GM15510 (cell line): ENCODE results near the gene RPA1.

ENCODE experiments used
- POLR2A ChIP-seq: IDR thresholded peaks from 3 replicates; pipeline ENCODE4 v1.6.1; 2011; ENCODE audit warnings: borderline replicate concordance; ENCODE audit not compliant: insufficient read length; ENCODE audit errors: extremely low read depth

The RPA1 gene

GRCh38 chr17:1829592-1830257, at the start of gene RPA1, which contains the start of gene SMYD4:
Gene RPA1 (plus strand): TSS chr17:1830005. CDS start chr17:1830094, 89 bp downstream.
Gene SMYD4 (minus strand): TSS chr17:1829902. CDS start chr17:1827994, 1,908 bp downstream.
- peak; percentile 91 for TF ChIP-seq POLR2A

GRCh38 chr17:1782171-1782567, 47.6 kb upstream of the RPA1 start:
- no peak for TF ChIP-seq POLR2A

- TF ChIP-seq POLR2A, result no peak
Measured at GRCh38 chr17:1783271-1783670, 46.5 kb upstream of the RPA1 start.

DNA sequence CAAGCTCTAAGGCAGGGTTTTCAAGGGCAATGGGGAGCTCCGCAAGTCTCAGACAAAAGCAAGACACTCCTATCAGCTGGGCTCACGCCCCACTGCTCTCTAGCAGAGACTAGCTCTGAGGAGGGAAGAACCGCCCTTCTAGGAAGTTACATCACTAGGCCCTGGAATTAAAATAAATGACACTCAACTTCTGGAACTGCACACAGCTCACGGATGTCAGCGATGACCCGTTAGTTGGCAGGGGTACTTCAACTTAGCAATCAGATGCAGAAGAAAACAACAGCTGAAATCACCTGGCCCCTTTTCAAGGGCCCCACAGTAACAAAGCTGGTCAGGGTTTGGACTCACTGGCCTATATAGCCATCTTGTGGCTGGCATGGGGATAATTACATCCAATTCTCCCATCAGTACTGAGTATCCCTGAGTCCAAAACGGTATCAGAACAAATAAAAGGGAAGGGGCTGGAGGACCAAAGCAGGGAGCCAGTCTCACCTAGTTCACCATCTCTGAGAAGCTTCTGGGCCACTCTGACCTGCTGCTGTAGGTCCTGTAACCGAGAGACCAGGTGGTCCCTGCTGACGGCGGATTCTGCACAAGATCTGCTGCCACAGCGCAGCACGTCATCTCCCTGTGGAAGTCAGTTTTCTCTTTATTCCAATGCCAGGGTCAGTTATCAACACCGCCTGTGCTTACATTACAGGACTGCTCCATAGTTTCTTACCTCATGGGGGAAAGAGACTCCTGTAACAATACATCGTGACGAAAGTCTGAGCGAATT, 45.8 kb upstream of the RPA1 start:
- TF ChIP-seq POLR2A, result no peak

DNA sequence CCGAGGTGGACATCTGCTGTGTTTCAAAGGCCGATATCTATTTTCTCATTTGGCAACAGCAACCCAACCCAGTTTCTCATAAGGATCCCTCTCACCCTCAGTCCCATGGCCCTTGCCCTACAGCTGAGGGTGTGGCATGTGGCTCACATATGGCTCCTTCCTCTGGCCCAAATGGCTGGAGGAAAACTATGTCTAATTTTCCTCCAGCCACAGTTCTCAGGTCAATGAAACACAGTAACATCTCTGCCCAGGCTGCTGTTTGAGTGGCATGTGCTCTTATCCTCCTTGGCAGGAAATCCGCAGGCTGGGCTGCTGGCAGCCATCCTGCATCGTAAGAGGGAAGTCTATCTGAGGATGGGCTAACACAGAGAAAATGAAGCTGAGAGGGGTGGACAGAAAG, 43.9 kb upstream of the RPA1 start:
- no peak for TF ChIP-seq POLR2A

GRCh38 chr17:1786708-1787107, 43.1 kb upstream of the RPA1 start:
- TF ChIP-seq POLR2A, result no peak

GRCh38 chr17:1787301-1787902, 42.4 kb upstream of the RPA1 start:
- no peak for TF ChIP-seq POLR2A

- no peak for TF ChIP-seq POLR2A
Measured at GRCh38 chr17:1789936-1790335, 39.9 kb upstream of the RPA1 start.

DNA sequence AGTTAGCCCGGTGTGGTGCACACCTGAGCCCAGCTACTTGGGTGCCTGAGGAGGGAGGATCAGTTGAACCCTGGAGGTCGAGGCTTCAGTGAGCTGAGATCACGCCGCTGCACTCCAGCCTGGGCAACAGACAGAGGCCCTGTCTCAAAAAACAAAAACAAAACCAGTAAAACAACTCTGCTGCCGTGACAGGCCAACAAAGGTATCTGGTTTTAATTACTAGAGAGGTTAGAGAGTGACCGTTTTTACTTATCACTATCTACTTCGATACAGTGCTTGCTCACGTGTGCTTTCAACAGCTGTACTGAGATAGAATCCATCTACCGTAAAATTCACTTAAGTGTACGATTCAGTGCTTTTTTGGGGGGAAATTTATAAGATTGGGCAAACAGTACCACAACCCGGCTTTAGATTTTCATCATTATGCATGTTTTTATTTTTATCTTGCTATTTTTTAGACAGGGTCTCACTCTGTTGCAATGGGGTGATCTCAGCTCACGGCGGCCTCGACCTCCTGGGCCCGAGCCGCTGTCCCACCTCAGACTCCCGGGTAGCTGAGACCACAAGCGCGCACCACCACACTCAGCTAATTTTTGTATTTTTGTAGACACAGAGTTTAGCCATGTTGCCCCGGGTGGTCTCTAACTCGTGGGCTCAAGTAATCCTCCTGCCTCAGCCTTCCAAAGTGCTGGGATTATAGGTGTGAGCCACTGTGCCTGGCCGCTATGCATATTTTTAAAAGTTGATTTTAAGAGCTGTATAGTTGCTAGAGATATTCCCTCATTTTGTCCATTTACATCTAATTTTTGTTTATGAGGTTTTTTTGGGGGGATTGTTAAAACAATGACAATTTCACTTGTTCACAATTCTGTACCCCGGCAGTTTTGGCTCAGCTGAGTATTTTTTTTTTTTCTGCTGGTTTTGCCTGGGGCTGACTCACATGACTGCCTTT, 37.0 kb upstream of the RPA1 start:
- no peak for TF ChIP-seq POLR2A

DNA sequence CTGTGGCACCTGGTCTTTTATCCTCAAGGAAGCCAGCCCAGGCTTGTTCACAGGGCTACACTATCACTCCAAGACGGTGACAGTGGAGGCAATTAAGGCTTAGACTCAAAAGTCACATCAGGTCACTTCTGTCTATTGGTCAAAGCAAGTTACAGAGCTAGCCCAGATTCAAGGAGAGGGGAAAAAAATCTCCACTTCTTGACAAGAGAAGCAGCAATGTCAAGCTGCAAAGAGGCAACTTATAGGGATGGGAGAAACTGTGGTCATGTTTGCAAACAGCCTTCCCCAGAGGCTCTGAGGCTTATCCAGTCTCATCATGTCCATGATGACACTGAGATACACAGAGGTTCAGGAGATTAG, 36.4 kb upstream of the RPA1 start:
- TF ChIP-seq POLR2A, result no peak

DNA sequence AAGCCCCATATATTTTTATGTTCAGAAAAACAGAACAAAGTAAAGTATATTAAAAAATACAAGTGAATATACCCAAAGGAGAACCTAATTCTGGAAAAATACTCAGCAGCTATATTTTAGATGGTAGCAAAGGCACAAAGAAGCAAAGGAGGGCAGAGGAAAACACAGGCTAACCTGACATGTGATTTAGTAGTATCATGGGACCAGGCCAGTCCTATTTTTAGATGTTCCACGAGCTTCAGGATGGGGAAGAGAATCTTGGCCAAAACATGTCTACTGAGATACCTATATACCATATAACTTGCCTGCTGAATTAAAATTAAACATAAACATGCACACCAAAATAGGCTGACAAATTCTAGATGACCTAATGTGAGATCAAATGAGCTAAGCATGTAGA, 33.0 kb upstream of the RPA1 start:
- TF ChIP-seq POLR2A, result no peak

DNA sequence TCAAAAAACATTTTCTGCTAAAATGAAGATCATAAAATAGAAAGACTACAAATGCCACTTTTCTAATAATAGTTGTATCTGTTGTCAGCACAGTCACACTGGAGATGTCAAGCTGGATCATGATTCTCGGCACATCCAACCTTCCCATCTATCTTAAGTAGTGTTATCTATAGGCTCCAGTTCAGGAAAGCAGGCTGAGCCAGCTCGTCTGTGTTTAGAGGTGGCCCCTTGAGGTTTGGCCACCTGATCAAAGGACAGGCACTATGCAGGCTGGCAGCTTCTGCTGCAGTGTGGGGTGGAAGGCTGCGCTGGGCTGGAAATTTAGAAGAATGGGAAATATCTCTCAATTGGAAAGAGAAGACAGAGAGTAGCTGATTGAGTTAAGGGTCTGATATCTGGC, 32.5 kb upstream of the RPA1 start:
- TF ChIP-seq POLR2A, result no peak

- TF ChIP-seq POLR2A, result no peak
Measured at GRCh38 chr17:1800240-1800639, 29.6 kb upstream of the RPA1 start.

DNA sequence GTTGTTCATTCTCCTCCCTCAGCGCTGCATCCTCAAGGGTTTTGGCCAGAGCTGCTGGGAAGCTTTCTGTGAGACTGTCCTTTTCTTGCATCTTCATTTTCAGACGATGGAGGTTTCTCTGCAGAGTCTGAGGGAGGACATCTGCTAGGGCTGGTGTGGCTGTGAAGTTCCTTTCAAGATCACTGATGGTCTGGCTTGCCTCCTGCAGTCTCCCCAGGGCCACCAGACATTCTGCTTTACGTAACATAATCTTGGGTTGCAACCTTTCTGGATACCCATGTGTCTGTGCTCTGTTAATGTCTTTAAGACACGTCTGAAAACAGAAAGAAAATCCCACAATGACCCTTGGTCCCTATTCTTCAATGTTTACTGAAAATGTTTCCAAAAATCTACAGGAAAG, 29.1 kb upstream of the RPA1 start:
- TF ChIP-seq POLR2A, result no peak

GRCh38 chr17:1802429-1802828, 27.4 kb upstream of the RPA1 start:
- no peak for TF ChIP-seq POLR2A
